Esophagus muscularis mucosa (tissue), 3 donors: ENCODE results near the gene TMEM238.

ENCODE experiments used
- CTCF ChIP-seq, 3 experiments: fragments of 200-600 bp in 2 of 3; fragments of 450-650 bp in 1 of 3; sonication (generic) in 2 of 3; IDR thresholded peaks; one replicate each; pipeline ENCODE4 v1.5.1; 2017 to 2019; ENCODE audit warnings: antibody characterized with exemption in 3 of 3, mild to moderate bottlenecking in 2 of 3, moderate library complexity in 1 of 3
- EP300 ChIP-seq: sonication (generic); formaldehyde crosslinking; IDR thresholded peaks from one replicate; pipeline ENCODE4 v1.6.1; 2017; ENCODE audit warnings: antibody characterized with exemption

GRCh38 chr19:55384920-55385723 is 1.0 kb upstream of the TMEM238 start:
- TF ChIP-seq CTCF (IDR thresholded peaks at IDR 0.05) (no peak), EP300 (no peak)
